ENCODE results near the gene KCNT1. TPM values are rescaled to one million over a fixed set of nuclear protein-coding genes. Genes with fewer than 3 reads are reported as not detected.

Gene KCNT1
- total RNA-seq, 1 experiment from 2014 or later, result 0.68 TPM

- no peaks in the 10 kb centered on the region for H3K79me1 ChIP-seq (ENCODE audit: insufficient read depth, low read depth, low read length, poor library complexity, severe bottlenecking)
- no peak overlapping the region for H2BK20ac ChIP-seq (ENCODE audit: low read depth, low read length, poor library complexity, severe bottlenecking)
- no CpG with 5 or more reads among the region's 7 CpGs for WGBS (ENCODE audit: extremely low coverage, insufficient read length, low lambda C conversion rate)
- Mint-ChIP-seq H3K4me3 (no peak overlapping the region), H3K27ac (no peak overlapping the region; a peak in 2 of 7 replicates), H3K36me3 (ENCODE audit: insufficient read depth in 1 of 3, low read depth in 3 of 3) (no peaks in the 10 kb centered on the region), H3K9me3 (no peaks in the 10 kb centered on the region), H3K4me1 (peaks cover 3 to 9% of the 10 kb centered on the region in 2 experiments; a peak in 3 of 4 replicates), H3K27me3 (ENCODE audit: low read depth) (no peaks in the 10 kb centered on the region; the same call in 1 of the 2 replicates)
- H3K23ac ChIP-seq (ENCODE audit: insufficient read length, low read depth, low read length), result no peak overlapping the region
- no peak overlapping the region for H2BK12ac ChIP-seq (ENCODE audit: insufficient read length, low read depth, low read length)
- no peak overlapping the region for H3K14ac ChIP-seq (ENCODE audit: insufficient read depth, low read length)
- no peaks in the 10 kb centered on the region for H3K4me1 ChIP-seq (ENCODE audit: insufficient read depth, low read length)
- H4K20me1 ChIP-seq (ENCODE audit: control insufficient read depth, insufficient read depth, insufficient read length), result no peaks in the 10 kb centered on the region
- H3K9ac ChIP-seq (ENCODE audit: extremely low read depth, insufficient read length, low read length), result no peak overlapping the region
- H3K27me3 ChIP-seq (ENCODE audit: insufficient read depth, low read length), result no peaks in the 10 kb centered on the region
- no peaks in the 10 kb centered on the region for H3K79me2 ChIP-seq (ENCODE audit: insufficient read depth, low read length)
- H3K18ac ChIP-seq (ENCODE audit: insufficient read length, low read depth, low read length), result no peak overlapping the region
- H3K23me2 ChIP-seq (ENCODE audit: insufficient read length, low read depth, low read length, poor library complexity, severe bottlenecking), result no peaks in the 10 kb centered on the region
- H3K4me2 ChIP-seq (ENCODE audit: insufficient read depth, insufficient read length, low read length), result no peak overlapping the region
- no peak overlapping the region for H3K27ac ChIP-seq (ENCODE audit: insufficient read length, low read depth, low read length)
- H2AK5ac ChIP-seq (ENCODE audit: insufficient read length, low read length), result no peak overlapping the region
- no peak overlapping the region for H2BK5ac ChIP-seq (ENCODE audit: insufficient read length, low read length)
- no peak overlapping the region for H4K8ac ChIP-seq (replicated peaks; ENCODE audit: insufficient read length, low read depth, low read length)
- no peak overlapping the region for H4K5ac ChIP-seq (ENCODE audit: insufficient read length, low read depth, low read length)
- H2BK120ac ChIP-seq (ENCODE audit: low read depth, low read length, poor library complexity, severe bottlenecking), result no peak overlapping the region
- H3K56ac ChIP-seq (ENCODE audit: insufficient read length, low read depth, low read length), result no peak overlapping the region
- H2AFZ ChIP-seq (ENCODE audit: low read length), result no peak overlapping the region
- TF ChIP-seq CTCF (conservative IDR thresholded peaks at IDR 0.05), result no peak
- H3K4ac ChIP-seq (ENCODE audit: low read depth, low read length), result no peak overlapping the region
- DNase-seq, result no peak
- no peak overlapping the region for H4K91ac ChIP-seq (ENCODE audit: insufficient read length, low read depth, low read length)
- no peak overlapping the region for H2BK15ac ChIP-seq (ENCODE audit: low read depth, low read length)
- H3T11ph ChIP-seq (ENCODE audit: low read length), result no peak overlapping the region
- H3K9me3 ChIP-seq (ENCODE audit: control insufficient read depth, low read depth, low read length), result no peaks in the 10 kb centered on the region
These were observed 92.0 kb downstream of the KCNT1 start for GRCh38 chr9:135794057-135794335.
